Fibroblast of peridontal ligament (primary cell): ENCODE results near the gene F11R.
"Not testable (repeated sequence)": the region's sequence is repeated elsewhere in the genome, so short reads cannot be mapped to it uniquely, and the experiment has no call there.

ENCODE experiments used
- DNase-seq: peaks from one replicate; pipeline ENCODE4 v3.0.0-alpha.2; 2010; ENCODE audit errors: extremely low read depth

Gene F11R

GRCh38 chr1:161044535-161044907 lies 23.6 kb upstream of the F11R start:
- peak; percentile 42 for DNase-seq

GRCh38 chr1:161039546-161039945 lies 18.6 kb upstream of the F11R start:
- DNase-seq = no peak

GRCh38 chr1:161039154-161039545 lies 18.2 kb upstream of the F11R start:
- no peak for DNase-seq

- DNase-seq = no peak
Observed at GRCh38 chr1:161038523-161039153, 17.7 kb upstream of the F11R start, which contains the start of gene TSTD1. TSS of gene TSTD1 (minus strand) at chr1:161038964. CDS start at chr1:161038889, 75 bp downstream.

GRCh38 chr1:161037661-161038522 lies 16.9 kb upstream of the F11R start:
- DNase-seq = no peak

GRCh38 chr1:161033751-161034150 lies 12.8 kb upstream of the F11R start:
- DNase-seq = no peak

GRCh38 chr1:161032409-161032808 lies 11.5 kb upstream of the F11R start:
- no peak for DNase-seq

GRCh38 chr1:161031874-161032273 lies 10.9 kb upstream of the F11R start:
- DNase-seq = no peak

GRCh38 chr1:161029466-161029865 lies 8.5 kb upstream of the F11R start:
- DNase-seq = not testable (repeated sequence)

- not testable (repeated sequence) for DNase-seq
Observed at GRCh38 chr1:161026954-161027353, 6.0 kb upstream of the F11R start.

GRCh38 chr1:161022432-161022831 lies 1.5 kb upstream of the F11R start:
- not testable (repeated sequence) for DNase-seq

- DNase-seq = no peak
Observed at GRCh38 chr1:161021970-161022353, 1.0 kb upstream of the F11R start.

GRCh38 chr1:161021165-161021969 lies 415 bp upstream of the F11R start:
- no peak for DNase-seq

GRCh38 chr1:161019751-161020495 lies 1.0 kb downstream of the F11R start:
- no peak for DNase-seq

- not testable (repeated sequence) for DNase-seq
Observed at GRCh38 chr1:161019111-161019660, 1.8 kb downstream of the F11R start.

- no peak for DNase-seq
Observed at GRCh38 chr1:161018631-161018930, 2.4 kb downstream of the F11R start.

- no peak for DNase-seq
Observed at GRCh38 chr1:161017756-161018630, 3.0 kb downstream of the F11R start.

GRCh38 chr1:161017181-161017580 lies 3.8 kb downstream of the F11R start:
- not testable (repeated sequence) for DNase-seq

- not testable (repeated sequence) for DNase-seq
Observed at GRCh38 chr1:161016683-161017082, 4.3 kb downstream of the F11R start.

- DNase-seq = no peak
Observed at GRCh38 chr1:161013488-161014230, 7.3 kb downstream of the F11R start.
